ENCODE results near the gene PERM1.

- TF ChIP-seq CTCF (optimal IDR thresholded peaks at IDR 0.05 in 1 of 3, IDR thresholded peaks at IDR 0.05 in 1 of 3, conservative IDR thresholded peaks at IDR 0.05 in 1 of 3; ENCODE audit: extremely low read depth in 1 of 3, insufficient read depth in 2 of 3, low read length in 3 of 3) (no peak), EZH2 (IDR thresholded peaks at IDR 0.05; ENCODE audit: low read length) (no peak)
Measured at GRCh38 chr1:1004420-1004779, 22.5 kb upstream of the PERM1 start.

All from keratinocyte (primary cell).